K562 (cell line): ENCODE measurements around the gene VWDE.

Experiments
- CTCF ChIP-seq, 3 experiments: IDR thresholded peaks in 2 of 3; conservative IDR thresholded peaks in 1 of 3; 2 replicates each; pipeline ENCODE4 v1.5.1; 2011 to 2012; ENCODE audit warnings: low read length in 3 of 3, mild to moderate bottlenecking in 3 of 3, control low read depth in 2 of 3, improper control_type of control experiment in 1 of 3, inconsistent platforms in 1 of 3, low read depth in 1 of 3, mixed read lengths in 1 of 3, moderate library complexity in 1 of 3; ENCODE audit not compliant: insufficient read depth in 2 of 3
- HNRNPH1 ChIP-seq: fragments of 200-400 bp; formaldehyde crosslinking; optimal IDR thresholded peaks from 2 replicates; pipeline ENCODE3; 2017; ENCODE audit warnings: low read depth, mild to moderate bottlenecking, low read length, moderate library complexity
- HOMEZ ChIP-seq: fragments of 250-450 bp; sonication (Bioruptor Pico); IDR thresholded peaks from 2 replicates; pipeline ENCODE4 v1.4.0; 2020; ENCODE audit warnings: mild to moderate bottlenecking, moderate library complexity
- PRDM10 ChIP-seq: fragments of 450-650 bp; IDR thresholded peaks from 2 replicates; pipeline ENCODE4 v1.6.1; 2018; ENCODE audit not compliant: partially characterized antibody
- SREBF2 ChIP-seq: sonication (generic); formaldehyde crosslinking; IDR thresholded peaks from 2 replicates; pipeline ENCODE4 v1.4.0; 2020; ENCODE audit warnings: mild to moderate bottlenecking, missing genetic modification reagents
- TF ChIP-seq, protein P1 (sequence below), 2 experiments: fragments of 450-650 bp; formaldehyde crosslinking in 1 of 2; IDR thresholded peaks; 2 replicates each; pipeline versions ENCODE4 v1.4.0 to v1.6.1; 2014 to 2020; ENCODE audit warnings: mild to moderate bottlenecking in 2 of 2, borderline replicate concordance in 1 of 2, low read depth in 1 of 2

DNA sequence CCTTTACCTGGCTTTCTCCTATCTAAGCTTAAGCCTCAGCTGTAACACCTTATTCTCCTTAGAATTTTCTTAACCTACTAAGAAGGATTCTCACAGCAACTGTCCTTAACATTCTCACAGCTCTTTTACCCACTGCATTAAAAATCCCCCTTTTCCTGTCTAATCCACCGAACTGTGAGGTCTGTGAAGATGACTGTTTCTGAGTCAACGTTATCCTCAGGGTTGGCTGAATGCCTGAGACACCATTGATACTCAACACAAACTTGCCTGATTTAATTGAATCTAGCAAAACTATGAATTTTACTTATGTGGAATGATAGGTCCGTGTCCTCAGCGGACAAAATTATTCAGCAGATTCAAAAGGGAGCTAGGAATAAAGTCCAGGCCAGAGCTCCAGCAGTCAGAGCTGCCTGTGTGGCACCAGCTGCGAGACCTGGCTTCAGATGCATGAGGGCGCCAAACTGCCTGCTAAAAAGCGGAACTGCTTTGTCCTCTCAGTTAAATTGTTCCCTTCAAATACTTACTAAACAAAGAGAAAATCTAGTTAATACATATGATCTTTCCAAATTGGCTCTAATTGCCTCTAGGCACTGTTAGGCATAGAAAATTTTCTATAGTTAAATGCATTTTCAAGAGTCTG lies 33.4 kb upstream of the VWDE start:
- TF ChIP-seq PRDM10 (no peak), HOMEZ (no peak), CTCF (IDR thresholded peaks at IDR 0.05 in 2 of 3, conservative IDR thresholded peaks at IDR 0.05 in 1 of 3; ENCODE audit: insufficient read depth in 2 of 3, low read depth in 1 of 3, low read length in 3 of 3) (peak; percentile 54 to 63 (median 58)), HNRNPH1 (no peak), SREBF2 (CRISPR knock-in tag) (no peak)
- TF ChIP-seq, protein P1, sequence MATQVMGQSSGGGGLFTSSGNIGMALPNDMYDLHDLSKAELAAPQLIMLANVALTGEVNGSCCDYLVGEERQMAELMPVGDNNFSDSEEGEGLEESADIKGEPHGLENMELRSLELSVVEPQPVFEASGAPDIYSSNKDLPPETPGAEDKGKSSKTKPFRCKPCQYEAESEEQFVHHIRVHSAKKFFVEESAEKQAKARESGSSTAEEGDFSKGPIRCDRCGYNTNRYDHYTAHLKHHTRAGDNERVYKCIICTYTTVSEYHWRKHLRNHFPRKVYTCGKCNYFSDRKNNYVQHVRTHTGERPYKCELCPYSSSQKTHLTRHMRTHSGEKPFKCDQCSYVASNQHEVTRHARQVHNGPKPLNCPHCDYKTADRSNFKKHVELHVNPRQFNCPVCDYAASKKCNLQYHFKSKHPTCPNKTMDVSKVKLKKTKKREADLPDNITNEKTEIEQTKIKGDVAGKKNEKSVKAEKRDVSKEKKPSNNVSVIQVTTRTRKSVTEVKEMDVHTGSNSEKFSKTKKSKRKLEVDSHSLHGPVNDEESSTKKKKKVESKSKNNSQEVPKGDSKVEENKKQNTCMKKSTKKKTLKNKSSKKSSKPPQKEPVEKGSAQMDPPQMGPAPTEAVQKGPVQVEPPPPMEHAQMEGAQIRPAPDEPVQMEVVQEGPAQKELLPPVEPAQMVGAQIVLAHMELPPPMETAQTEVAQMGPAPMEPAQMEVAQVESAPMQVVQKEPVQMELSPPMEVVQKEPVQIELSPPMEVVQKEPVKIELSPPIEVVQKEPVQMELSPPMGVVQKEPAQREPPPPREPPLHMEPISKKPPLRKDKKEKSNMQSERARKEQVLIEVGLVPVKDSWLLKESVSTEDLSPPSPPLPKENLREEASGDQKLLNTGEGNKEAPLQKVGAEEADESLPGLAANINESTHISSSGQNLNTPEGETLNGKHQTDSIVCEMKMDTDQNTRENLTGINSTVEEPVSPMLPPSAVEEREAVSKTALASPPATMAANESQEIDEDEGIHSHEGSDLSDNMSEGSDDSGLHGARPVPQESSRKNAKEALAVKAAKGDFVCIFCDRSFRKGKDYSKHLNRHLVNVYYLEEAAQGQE (IDR thresholded peaks at IDR 0.05; ENCODE audit: borderline replicate concordance), result no peak
- TF ChIP-seq, protein P1 (CRISPR knock-in tag; IDR thresholded peaks at IDR 0.05; ENCODE audit: low read depth), result no peak
